ENCODE measurements around the gene CRX.
"Not testable (repeated sequence)": the region's sequence is repeated elsewhere in the genome, so short reads cannot be mapped to it uniquely, and the experiment has no call there.

The CRX gene

GRCh38 chr19:47860602-47861297 lies 39.0 kb downstream of the CRX start:
- no peak for DNase-seq

GRCh38 chr19:47861630-47862029 lies 39.9 kb downstream of the CRX start:
- DNase-seq = no peak

- DNase-seq = peak; percentile 10
Measured at GRCh38 chr19:47863514-47863936, 41.8 kb downstream of the CRX start.

GRCh38 chr19:47865166-47865565 lies 43.4 kb downstream of the CRX start:
- no peak for DNase-seq

- DNase-seq = no peak
Measured at GRCh38 chr19:47878906-47879305, 57.2 kb downstream of the CRX start.

- not testable (repeated sequence) for DNase-seq
Measured at GRCh38 chr19:47879385-47879784, 57.6 kb downstream of the CRX start.

- no peak for DNase-seq
Measured at GRCh38 chr19:47881757-47882156, 60.0 kb downstream of the CRX start.

GRCh38 chr19:47882890-47883289 lies 61.2 kb downstream of the CRX start:
- DNase-seq = no peak

GRCh38 chr19:47885067-47885463 lies 63.3 kb downstream of the CRX start:
- DNase-seq = no peak

- DNase-seq = no peak
Measured at GRCh38 chr19:47886010-47886559, 64.3 kb downstream of the CRX start, which contains the start of gene SULT2A1. TSS of gene SULT2A1 (minus strand) at chr19:47886315. CDS start at chr19:47886257, 58 bp downstream.

- DNase-seq = no peak
Measured at GRCh38 chr19:47890865-47891621, 69.3 kb downstream of the CRX start.

- no peak for DNase-seq
Measured at GRCh38 chr19:47891622-47891922, 69.8 kb downstream of the CRX start.

GRCh38 chr19:47891923-47892666 lies 70.4 kb downstream of the CRX start:
- no peak for DNase-seq

All from NCI-H2171 treated with DMSO at 0.1 percent for 48 hours (cell line).